Amygdala (tissue), 56 donors: Measurements from ENCODE around the gene GOLPH3.
A peak's percentile ranks its signal among the peaks of the same experiment; 100 is the strongest.
"Not testable (repeated sequence)": the region's sequence is repeated elsewhere in the genome, so short reads cannot be mapped to it uniquely, and the experiment has no call there.

Experiments used
- DNase-seq, 56 donors: peaks; one replicate each; lab custom pipeline; 2025; lab: John Stamatoyannopoulos, UW

GOLPH3 gene

DNA sequence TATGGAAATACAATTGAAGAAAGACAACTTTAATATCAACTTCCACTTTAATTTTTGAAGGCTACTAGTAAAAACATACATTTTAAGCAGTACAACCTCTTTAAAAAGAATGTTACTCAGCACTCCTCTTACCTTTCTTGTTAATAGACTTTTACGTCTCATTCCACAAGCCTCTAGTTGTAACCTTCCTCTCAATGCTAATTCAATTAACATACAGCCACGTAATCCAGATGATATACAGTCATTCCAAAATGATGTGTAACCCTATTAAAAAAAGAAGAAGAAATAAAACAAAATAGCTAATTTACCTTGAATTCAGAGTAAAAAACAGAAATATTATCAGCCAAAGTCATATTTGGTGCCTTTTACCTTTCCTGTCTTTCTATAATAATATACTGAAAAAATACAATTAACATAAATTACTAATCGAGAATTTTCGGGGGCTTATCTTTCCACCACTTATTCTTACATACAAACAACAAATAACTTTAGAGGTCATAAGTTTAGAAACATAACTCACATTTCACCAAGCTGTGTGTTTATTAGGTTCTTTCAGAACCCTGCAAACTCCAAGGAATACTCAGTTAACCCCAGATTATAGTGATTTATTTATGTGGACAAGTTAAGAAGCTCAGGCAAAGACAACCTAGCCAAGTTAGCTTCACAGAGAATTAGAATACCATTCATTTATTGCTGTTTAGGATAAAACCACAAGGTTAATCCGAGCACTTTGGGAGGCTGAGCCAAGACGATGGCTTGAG, 30.3 kb downstream of the GOLPH3 start:
- DNase-seq, result no peak

DNA sequence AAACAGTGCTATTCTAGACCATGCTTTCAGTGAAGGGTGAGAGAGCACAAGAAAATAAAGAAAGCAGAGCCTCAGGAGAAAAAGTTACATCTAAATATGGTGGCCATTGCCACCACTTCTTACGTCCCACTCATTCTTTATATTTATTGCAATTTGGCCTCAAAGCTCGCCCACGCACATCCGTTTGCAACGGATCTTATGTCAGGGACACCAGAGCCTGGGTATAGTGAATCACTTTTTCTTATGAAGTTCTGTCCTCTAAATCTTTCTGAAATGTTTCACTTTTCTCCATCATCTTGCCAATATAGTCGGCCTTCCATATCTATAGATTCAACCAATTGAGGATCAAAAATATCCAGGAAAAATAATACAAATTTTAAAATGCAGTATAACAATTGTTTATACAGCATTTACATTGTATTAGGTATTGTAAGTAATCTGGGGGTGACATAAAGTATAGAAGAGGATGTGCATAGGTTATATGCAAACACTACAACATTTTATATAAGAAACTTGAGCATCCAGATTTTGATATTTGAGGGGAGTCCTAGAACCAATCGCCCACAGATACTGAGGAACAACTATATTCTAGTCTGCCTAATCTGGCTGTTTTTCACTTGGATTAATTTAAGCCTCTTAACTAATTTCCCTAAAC, 35.2 kb downstream of the GOLPH3 start:
- peak in 7 of 56 donors; percentile 1 to 43 (median 6) for DNase-seq

DNA sequence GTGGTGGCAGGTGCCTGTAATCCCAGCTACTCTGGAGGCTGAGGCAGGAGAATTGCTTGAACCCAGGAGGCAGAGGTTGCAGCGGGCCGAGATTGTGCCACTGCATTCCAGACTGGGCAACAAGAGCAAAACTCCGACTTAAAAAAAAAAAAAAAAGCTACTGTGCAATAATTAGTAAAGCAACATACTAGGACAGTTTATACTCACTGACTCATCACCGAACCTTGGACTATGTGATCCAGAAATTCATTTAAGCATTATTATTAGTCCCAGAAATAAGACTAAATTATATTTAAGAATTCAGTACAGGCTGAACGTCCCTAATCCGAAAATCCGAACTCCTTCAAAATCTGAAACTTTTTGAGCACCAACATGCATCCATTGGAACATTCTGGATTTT, 37.8 kb downstream of the GOLPH3 start:
- DNase-seq, result no peak

DNA sequence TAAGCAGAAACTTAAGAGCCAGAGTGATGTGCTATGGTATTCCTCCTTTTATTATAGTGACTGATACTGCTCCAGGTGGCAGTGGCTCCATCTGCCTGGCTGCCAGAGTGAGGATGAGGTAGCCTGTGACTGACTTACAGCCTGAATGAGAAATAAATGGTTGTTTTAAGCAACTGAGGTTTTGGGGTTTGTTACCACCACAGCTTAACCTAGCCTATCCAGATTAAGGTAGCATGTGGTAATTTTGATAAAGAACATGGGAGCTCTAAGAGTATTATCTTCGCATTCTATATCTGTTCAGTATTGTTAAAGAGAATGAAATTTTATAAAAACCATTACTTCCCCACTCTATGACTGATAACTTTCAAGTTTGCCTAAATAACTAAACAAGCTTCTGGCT, 39.0 kb downstream of the GOLPH3 start:
- no peak for DNase-seq

DNA sequence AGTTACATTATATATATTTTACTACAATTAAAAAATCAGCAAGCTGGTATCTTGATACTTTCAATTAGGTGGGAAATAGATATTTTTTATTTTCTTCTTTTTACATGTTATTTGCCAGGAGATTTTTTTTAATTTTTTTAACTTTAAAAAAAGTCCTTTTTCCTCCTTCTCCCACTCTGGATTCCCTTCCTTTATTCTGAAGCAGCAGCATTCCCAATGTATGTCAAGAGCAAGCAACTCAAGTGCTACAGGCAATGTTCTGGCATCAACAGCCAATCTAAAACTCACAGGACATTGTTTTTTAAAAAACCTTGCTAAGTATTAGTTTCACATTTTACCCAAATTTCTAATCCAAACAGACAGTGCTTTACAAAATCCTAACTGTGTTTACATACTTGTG, 41.4 kb downstream of the GOLPH3 start:
- DNase-seq, result no peak

DNA sequence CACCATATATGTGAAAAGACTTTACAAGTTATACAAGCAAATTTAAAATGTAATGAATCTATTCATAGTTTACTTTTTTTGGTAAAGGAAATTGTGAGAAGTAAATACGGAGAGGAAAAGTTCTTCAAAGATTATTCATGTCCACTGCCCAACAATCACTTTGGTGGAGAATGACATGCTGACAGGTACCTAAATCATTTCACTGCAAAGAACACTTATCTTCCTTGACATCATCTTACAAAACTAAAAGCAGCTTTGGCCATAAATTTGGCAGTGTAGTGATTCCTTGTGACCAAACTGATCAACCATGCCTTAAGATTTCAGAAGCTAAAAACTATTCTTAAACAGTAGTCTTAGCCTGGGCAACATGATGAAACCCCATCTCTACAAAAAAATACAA, 42.5 kb downstream of the GOLPH3 start:
- no peak for DNase-seq

DNA sequence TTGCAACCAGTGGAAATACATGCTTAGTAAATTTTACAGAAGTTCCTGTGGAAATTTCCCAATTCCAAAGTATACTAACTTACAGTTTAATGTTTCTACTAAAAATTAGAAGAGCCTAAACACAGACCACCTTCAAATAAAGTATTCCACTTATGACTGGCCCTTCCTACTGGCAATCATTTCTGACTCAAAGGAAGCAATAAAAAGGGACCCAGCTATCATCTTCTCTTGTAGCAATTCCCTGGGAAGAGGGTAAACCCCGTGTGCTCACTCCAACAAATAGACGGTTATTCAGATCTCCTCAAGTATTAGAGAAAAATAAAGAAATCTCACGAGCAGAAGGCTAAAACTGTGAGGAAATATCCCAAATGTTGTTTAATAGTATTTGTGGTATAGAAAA, 43.3 kb downstream of the GOLPH3 start:
- no peak for DNase-seq

DNA sequence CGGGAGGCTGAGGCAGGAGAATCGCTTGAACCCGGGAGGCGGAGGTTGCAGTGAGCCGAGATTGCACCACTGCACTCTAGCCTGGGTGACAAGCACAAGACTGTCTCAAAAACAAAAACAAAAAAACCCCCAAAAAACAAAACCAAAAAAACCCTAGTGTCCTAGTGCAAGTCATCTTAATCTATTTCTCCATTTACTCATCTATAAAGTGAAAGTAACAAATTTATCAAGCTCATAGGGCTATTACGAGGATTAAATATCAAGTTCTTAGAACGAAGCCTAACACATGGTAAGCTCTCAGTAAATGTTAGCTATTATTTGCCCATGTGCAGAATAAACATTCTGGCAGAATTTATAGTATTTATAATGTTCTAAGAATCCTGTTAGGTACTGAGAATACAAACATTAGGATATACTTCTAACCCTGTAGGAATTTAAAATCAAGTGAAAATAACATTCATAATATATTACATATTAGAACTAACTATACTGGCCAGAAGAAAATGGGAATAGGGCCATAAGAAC, 45.0 kb downstream of the GOLPH3 start:
- DNase-seq, result no peak

DNA sequence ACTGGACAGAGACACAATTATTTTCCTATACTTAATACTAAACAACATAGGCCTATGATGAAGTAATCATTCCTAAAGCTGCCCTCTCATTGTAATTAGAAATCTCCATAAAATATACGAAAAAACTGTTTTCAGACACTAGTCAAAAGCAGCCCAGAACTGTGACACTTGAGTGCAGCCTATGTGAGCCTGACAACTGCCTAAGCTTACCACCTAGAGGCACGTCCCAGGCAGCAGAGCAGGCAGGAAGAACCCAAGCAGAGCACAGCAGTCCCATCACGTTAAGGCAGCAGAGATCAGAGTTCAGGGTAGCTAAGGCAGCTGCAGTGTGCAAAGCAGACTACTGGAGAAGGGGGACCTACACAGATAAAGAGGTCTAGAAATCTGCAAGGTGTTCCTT, 46.4 kb downstream of the GOLPH3 start:
- no peak for DNase-seq

DNA sequence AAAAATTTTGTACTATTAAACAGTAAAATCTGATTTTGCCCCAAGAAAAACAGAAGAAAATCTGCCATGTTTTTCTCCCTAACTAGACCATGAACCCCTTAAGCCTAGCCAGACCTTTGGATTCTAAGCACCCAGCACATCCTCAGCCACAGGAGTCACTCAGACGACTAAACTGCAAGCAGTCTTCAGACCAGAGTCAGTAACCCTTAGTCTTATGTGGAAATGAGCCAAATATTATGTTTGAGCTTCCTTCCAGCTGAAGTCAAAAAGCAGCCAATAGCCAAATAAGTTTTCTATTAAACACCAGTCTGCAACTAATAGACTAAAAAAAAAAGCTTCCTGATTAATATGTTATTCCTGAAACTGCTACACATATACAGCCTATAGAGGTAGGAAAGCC, 47.4 kb downstream of the GOLPH3 start:
- no peak for DNase-seq

DNA sequence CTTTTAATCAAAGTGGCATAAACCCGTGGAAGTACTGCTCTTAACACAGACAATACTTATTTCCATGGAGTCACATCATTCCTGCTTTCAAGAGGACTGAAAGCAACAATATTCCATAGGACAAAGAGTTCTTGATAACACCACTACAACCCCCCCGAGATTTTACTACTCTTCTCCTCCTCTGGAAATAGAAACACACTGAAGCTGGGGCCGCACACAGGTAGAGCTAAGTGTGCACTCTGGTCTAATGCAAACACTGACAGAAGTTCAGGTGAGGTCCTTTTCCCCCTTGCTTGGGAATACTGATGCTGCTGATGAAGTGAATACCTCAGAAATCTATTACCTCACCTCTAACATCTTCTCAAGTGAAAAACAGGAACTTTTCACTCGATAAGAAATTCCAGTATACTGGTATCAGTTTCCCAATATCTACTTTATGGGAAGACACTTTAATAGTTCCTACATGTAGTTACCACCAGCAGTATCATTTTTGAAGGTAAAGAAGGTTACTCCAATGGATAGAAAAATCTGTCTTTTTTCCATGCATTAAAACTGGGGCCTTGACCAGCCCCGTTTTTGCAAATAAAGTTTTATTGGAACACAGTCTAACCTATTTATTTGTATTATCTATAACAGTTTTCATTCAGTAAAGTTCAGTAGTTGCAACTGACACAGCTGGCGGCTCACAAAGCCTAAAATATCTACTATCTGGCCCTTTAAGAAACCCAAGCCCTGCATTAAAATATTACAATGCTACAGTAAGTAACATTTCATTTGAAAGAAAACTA, 50.0 kb downstream of the GOLPH3 start:
- no peak for DNase-seq

DNA sequence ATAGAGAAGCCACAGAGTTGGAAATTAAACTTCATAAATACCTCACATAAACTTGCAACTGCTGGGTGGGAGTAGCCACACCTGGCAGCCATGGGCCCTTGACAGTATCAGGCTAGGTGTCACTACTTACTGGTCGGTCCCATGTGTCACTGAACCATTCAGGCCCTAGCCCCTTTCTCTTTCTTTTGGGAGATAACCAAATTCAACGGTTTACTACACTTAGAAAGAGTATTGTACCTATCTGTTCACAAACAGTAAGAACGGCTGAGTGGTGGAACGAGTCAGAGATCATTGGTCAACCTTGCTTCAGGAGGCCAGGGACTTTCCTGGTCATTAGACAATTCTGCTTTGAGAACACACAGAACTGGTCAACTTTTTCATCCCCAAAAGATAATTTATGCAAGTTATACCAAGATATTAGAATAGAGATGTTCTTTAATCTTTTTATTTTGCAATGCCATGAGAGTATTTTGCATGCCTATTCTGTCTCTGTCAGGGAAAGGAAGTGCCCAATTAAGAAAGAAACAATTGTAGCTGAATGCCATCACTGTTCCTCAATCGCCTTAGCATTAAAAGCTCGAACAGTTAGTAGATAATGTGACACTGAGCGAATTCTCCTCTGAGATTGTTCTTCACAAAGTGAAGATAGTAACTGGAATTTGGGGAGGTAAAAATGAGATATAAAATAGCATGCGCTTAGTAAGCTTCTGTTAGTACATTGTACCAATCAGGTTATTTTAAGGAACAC, 50.9 kb downstream of the GOLPH3 start:
- DNase-seq, result no peak

DNA sequence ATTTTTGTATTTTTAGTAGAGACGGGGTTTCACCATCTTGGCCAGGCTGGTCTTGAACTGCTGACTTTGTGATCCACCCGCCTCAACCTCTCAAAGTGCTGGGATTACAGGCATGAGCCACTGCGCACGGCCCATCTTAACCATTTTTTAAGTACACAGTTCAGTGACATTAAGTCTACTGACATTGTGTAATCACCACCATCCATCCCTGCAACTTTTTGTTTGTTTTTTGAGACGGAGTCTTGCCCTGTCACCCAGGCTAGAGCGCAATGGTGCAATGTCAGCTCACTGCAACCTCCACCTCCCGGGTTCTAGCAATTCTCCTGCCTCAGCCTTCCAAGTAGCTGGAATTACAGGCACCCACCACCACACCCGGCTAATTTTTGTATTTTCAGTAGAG, 55.2 kb downstream of the GOLPH3 start:
- DNase-seq, result not testable (repeated sequence)

DNA sequence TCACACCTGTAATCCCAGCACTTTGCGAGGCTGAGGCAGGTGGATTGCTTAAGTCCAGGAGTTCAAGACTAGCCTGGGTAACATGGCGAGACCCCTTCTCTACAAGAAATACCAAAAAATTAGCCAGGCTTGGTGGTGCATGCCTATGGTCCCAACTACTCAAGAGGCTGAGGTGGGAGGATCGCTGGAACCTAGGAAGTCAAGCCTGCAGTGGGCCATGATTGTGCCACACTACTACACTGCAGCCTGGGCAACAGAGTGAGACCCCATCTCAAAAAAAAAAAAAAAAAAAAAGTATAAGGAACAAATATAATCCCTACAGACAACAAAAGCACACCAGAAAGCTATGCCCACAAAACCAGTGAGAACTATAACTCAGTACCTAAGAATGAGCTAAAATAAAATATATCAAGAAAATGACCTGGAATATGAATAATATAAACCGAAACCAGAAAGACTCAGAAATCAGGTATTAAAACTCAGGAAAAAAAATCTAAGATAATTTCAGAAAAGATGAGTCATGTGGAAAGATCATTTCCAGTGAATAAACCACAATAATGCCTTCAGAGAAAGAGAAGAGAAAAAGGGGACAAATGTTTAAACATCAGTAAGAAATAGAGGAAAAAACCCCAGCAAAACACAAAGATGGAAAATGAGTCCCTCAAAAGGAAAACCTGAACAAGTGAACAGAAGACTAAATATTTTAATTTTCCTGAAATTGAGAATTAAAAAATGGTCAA, 57.4 kb downstream of the GOLPH3 start:
- no peak for DNase-seq

DNA sequence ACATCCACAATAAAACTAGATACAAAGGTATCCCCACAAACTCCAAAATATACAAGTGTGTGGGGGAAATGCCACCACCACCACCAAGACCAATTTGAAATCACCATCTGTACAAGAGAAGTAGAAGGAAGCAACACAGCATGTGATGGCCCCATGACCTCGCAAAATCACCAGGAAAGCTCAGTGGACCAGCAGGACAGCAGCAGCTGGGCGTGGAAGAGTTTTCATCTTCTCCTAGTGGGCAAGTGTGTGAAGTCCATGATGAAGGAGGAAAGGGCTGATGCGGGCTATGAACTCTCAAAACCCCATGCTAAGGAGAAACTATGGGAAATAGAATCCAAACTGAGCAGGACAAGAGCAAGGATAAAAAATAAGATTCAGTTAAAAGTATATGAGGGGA, 58.1 kb downstream of the GOLPH3 start:
- no peak for DNase-seq

DNA sequence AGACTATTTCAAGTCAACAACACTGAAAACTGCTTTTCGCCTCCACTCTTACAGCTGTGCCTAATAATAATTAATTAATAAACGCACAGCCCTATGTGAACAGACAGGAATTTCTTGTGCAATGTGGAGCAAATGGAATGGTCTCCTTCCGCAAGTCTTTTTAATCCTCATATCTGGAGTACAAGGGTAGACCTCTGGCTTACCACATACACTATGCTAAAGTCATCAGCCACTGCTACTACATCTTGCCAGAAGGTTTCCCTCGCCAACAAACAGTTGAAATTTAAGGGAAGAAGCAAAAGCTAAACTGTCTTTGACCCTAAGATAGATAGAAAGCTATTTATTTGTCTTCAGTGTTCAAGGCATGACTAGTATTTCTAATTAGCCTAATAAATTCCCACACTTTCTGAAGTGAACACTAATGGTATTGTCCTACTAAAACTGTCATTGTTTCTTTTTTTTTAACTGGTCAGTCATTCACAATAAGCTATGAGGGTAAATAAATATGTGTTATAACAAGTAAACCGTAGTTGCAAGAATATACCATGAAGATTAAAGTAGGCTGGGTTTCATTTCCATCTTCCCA, 63.9 kb downstream of the GOLPH3 start:
- no peak for DNase-seq

DNA sequence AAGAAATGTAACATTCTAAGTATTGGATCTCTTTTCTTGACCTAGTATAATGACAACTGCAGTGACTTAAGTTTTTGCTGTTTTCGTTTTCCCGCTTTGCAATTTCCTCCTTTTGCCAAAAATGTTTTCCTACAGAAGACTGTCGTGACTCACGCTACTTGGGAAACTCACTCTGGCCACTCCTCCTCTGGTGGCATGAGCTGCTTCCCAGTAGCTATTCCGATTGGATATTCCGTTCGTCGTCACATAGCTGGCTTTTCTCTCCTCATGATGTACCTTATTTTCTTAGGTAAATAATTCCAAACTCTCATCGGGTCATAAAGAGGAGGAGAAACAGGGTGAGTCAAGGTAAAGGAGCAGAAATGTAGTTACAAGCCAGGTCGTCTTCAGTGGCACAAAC, 64.9 kb downstream of the GOLPH3 start:
- no peak for DNase-seq

DNA sequence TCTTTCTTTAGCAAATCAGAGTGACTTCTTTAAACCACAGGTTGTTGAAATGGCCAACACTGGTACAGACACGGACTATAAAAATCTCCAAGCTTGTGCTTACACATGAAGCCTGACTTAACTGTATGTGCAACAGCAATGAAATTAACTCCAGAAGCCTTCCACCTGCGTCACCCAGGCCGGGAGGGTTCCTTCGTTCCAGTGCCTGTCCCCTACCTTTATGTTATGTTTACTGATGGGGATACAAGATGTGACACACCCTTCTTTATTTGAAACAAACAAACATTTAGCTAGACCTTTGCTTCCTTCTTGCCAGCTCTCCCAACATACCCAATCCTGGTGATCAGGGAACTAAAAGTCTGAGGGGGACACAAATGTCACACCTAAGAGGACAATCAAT, 66.0 kb downstream of the GOLPH3 start:
- no peak for DNase-seq

DNA sequence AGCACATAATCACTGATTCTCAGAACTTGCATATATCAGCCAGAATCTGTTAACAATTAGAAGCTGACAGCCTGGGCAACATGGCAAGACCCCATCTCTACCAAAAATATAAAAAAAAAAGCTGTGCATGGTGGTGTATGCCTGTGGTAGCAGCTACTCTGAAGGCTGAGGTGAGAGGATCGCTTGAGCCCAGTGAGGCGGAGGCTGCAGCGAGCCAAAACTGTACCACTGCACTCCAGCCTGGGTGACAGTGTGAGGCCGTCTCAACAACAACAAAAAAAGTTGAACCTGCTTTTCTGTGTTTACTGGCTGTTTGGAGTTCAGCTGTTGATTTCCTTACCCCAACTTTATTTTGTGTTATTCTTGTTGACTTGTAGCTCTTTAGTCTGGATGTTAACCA, 66.8 kb downstream of the GOLPH3 start:
- DNase-seq, result no peak

DNA sequence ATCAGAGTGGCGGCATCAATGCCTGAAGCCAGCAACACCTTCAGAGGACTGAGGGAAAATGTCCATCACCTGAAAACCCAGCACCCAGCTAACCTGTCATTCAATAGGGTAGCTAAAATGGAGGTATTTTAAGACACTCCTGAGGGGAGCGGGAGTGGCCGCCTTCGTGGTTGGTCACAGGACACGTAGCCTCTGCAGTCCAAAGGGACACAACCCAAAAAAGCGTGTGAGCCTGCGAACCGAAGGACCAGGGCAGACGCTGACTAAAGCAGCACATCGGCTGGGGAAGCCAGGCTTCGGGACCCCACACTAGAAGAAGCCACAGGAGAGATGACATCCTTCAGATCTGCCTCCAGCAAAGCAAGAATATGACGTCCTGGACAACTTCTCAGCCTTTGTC, 70.6 kb downstream of the GOLPH3 start:
- DNase-seq, result no peak
